OCI-LY3 (cell line): ENCODE data around the gene FFAR1.

Source experiments
- H2AFZ ChIP-seq: fragments of 200-600, 300-600 bp; shearing (Covaris generic); 2 replicates; pipeline ENCODE4 v1.6.0; 2014; ENCODE audit warnings: antibody characterized with exemption, low read depth, low read length
- H3K27ac ChIP-seq: fragments of 200-600, 300-600 bp; sonication (generic); 2 replicates; pipeline ENCODE4 v1.5.1; 2014; ENCODE audit warnings: mild to moderate bottlenecking, low read length, moderate library complexity, mixed read lengths
- H3K27me3 ChIP-seq: fragments of 200-600, 300-600 bp; sonication (generic); 2 replicates; pipeline ENCODE4 v1.6.1; 2014; ENCODE audit warnings: low read depth, low read length, mixed read lengths
- H3K36me3 ChIP-seq: fragments of 200-600, 300-600 bp; sonication (generic); replicated peaks from 2 replicates; pipeline ENCODE3; 2014; ENCODE audit warnings: low read depth, low read length, mixed read lengths
- H3K4me1 ChIP-seq: fragments of 300-600, 200-600 bp; sonication (generic); 2 replicates; pipeline ENCODE4 v1.6.1; 2014; ENCODE audit warnings: low read length, mixed read lengths
- H3K4me2 ChIP-seq: fragments of 200-600, 300-600 bp; sonication (generic); 2 replicates; pipeline ENCODE4 v1.6.1; 2014; ENCODE audit warnings: low read length, mixed read lengths
- H3K4me3 ChIP-seq: fragments of 300-600, 200-600 bp; sonication (generic); 2 replicates; pipeline ENCODE4 v1.5.1; 2014; ENCODE audit warnings: antibody characterized with exemption, mild to moderate bottlenecking, low read length, moderate library complexity
- H3K79me2 ChIP-seq: fragments of 300-600, 200-600 bp; shearing (Covaris generic); 2 replicates; pipeline ENCODE4 v1.6.1; 2014; ENCODE audit warnings: mild to moderate bottlenecking, low read length, mixed read lengths
- H3K9ac ChIP-seq: fragments of 300-600, 200-600 bp; shearing (Covaris generic); 2 replicates; pipeline ENCODE4 v1.6.0; 2014; ENCODE audit warnings: mild to moderate bottlenecking, low read length, moderate library complexity
- H3K9me3 ChIP-seq: fragments of 200-600, 300-600 bp; shearing (Covaris generic); 2 replicates; pipeline ENCODE4 v1.6.1; 2014; ENCODE audit warnings: low read length, mixed read lengths; ENCODE audit not compliant: insufficient read depth
- H4K20me1 ChIP-seq: fragments of 200-600, 300-600 bp; sonication (generic); 2 replicates; pipeline ENCODE4 v1.6.1; 2016; ENCODE audit warnings: low read length, mixed read lengths; ENCODE audit not compliant: insufficient read depth
- CTCF ChIP-seq: fragments of 200-600, 300-600 bp; sonication (generic); IDR thresholded peaks from 2 replicates; pipeline ENCODE4 v1.5.1; 2014; ENCODE audit warnings: antibody characterized with exemption, low read length, low read depth
- EZH2phosphoT487 ChIP-seq: fragments of 200-600 bp; shearing (Covaris generic); IDR thresholded peaks from 2 replicates; pipeline ENCODE4 v1.6.1; 2018; ENCODE audit warnings: antibody characterized with exemption, mixed run types, low read depth

The FFAR1 gene

GRCh38 chr19:35308910-35309309, 38.8 kb upstream of the FFAR1 start:
- Histone ChIP-seq H3K79me2 (no peaks in the 10 kb centered on the region), H3K4me3 (no peak overlapping the region), H2AFZ (no peak overlapping the region), H3K27ac (no peak overlapping the region), H4K20me1 (no peaks in the 10 kb centered on the region), H3K36me3 (no peaks in the 10 kb centered on the region), H3K9me3 (no peaks in the 10 kb centered on the region), H3K27me3 (0 out of 2 replicates have a peak, but pooled peaks cover 3% of the 10 kb centered on the region), H3K4me1 (peaks cover 16% of the 10 kb centered on the region), H3K4me2 (no peak overlapping the region), H3K9ac (no peak overlapping the region)
- no peak for TF ChIP-seq EZH2phosphoT487
- TF ChIP-seq CTCF, result no peak

GRCh38 chr19:35309481-35310279, 38.0 kb upstream of the FFAR1 start:
- TF ChIP-seq CTCF (no peak), EZH2phosphoT487 (no peak)
- no peak overlapping the region for H3K9ac ChIP-seq
- H3K4me1 ChIP-seq, result peaks cover 16% of the 10 kb centered on the region

GRCh38 chr19:35310331-35310730, 37.4 kb upstream of the FFAR1 start:
- Histone ChIP-seq H2AFZ (no peak overlapping the region), H3K27me3 (0 out of 2 replicates have a peak, but pooled peaks cover 5% of the 10 kb centered on the region), H3K36me3 (no peaks in the 10 kb centered on the region), H4K20me1 (no peaks in the 10 kb centered on the region), H3K9me3 (no peaks in the 10 kb centered on the region), H3K27ac (no peak overlapping the region), H3K79me2 (no peaks in the 10 kb centered on the region), H3K4me3 (no peak overlapping the region), H3K4me1 (peaks cover 16% of the 10 kb centered on the region), H3K9ac (no peak overlapping the region), H3K4me2 (no peak overlapping the region)
- TF ChIP-seq EZH2phosphoT487, result no peak

More at GRCh38 chr19:35309481-35310279, 38.0 kb upstream of the FFAR1 start:
- Histone ChIP-seq H3K36me3 (no peaks in the 10 kb centered on the region), H3K27ac (no peak overlapping the region), H4K20me1 (no peaks in the 10 kb centered on the region), H3K9me3 (no peaks in the 10 kb centered on the region), H3K4me3 (no peak overlapping the region), H2AFZ (no peak overlapping the region), H3K27me3 (0 out of 2 replicates have a peak, but pooled peaks cover 5% of the 10 kb centered on the region), H3K4me2 (no peak overlapping the region), H3K79me2 (no peaks in the 10 kb centered on the region)

- H3K79me2 ChIP-seq, result no peaks in the 10 kb centered on the region
- no peak overlapping the region for H3K9ac ChIP-seq
- H3K36me3 ChIP-seq, result no peaks in the 10 kb centered on the region
- no peaks in the 10 kb centered on the region for H3K9me3 ChIP-seq
- H3K4me3 ChIP-seq, result no peak overlapping the region
- no peak overlapping the region for H3K27ac ChIP-seq
- H3K27me3 ChIP-seq, result 0 out of 2 replicates have a peak, but pooled peaks cover 5% of the 10 kb centered on the region
- H3K4me1 ChIP-seq, result peaks cover 16% of the 10 kb centered on the region
- H3K4me2 ChIP-seq, result no peak overlapping the region
- H2AFZ ChIP-seq, result no peak overlapping the region
- TF ChIP-seq EZH2phosphoT487 (no peak), CTCF (no peak)
- no peaks in the 10 kb centered on the region for H4K20me1 ChIP-seq
These were observed 36.8 kb upstream of the FFAR1 start for GRCh38 chr19:35310811-35311465.
